ENCODE results near the gene DKKL1. TPM values are rescaled to one million over a fixed set of nuclear protein-coding genes. Genes with fewer than 3 reads are reported as not detected.

The DKKL1 gene
- total RNA-seq, 4 donors from 2014 or later: 2.2 TPM; not detected in 3

- Histone ChIP-seq H3K4me3 (peak overlapping the region in 1 of 4 donors; percentile 25), H3K4me1 (peaks cover 3 to 27% (median 18%) of the 10 kb centered on the region in 4 donors), H3K36me3 (no peaks in the 10 kb centered on the region), H3K9me3 (no peaks in the 10 kb centered on the region), H3K27me3 (peaks cover 100% of the 10 kb centered on the region), H3K27ac (no peak overlapping the region)
- WGBS, 2 donors (ENCODE audit: low coverage in 1 of 2): 14 to 37% methylated on average over 3 to 48 of the region's 48 CpGs
- in situ Hi-C loops (cut with MboI; ENCODE audit: low pct_ligation_motif_present in 1 of 4, low pct_unique_long_range_greater_than_20kb in 1 of 4, low sequenced_read_pairs in 3 of 4) (no loop called here), intact Hi-C loops (cut with DNase I; ENCODE audit: low total_unique reads) (no loop called here)
- DNase-seq: peak; percentile 42
- no peak for TF ChIP-seq POLR2AphosphoS5 (IDR thresholded peaks at IDR 0.05)
- TF ChIP-seq POLR2A (IDR thresholded peaks at IDR 0.05): no peak
- no peak for TF ChIP-seq CTCF (IDR thresholded peaks at IDR 0.05)
- TF ChIP-seq EP300 (IDR thresholded peaks at IDR 0.05; ENCODE audit: low read depth): no peak
Measured at GRCh38 chr19:49421039-49421877, 57.6 kb downstream of the DKKL1 start.

GRCh38 chr19:49421878-49422202, 58.2 kb downstream of the DKKL1 start:
- H3K9me3 ChIP-seq: no peaks in the 10 kb centered on the region
- no peak for DNase-seq
- no peak overlapping the region for H3K4me3 ChIP-seq
- intact Hi-C loops (cut with DNase I; ENCODE audit: low total_unique reads) (no loop called here), in situ Hi-C loops (cut with MboI; ENCODE audit: low pct_ligation_motif_present in 1 of 4, low pct_unique_long_range_greater_than_20kb in 1 of 4, low sequenced_read_pairs in 3 of 4) (no loop called here)
- no peaks in the 10 kb centered on the region for H3K36me3 ChIP-seq
- TF ChIP-seq EP300 (IDR thresholded peaks at IDR 0.05; ENCODE audit: low read depth) (no peak), POLR2AphosphoS5 (IDR thresholded peaks at IDR 0.05) (no peak), POLR2A (IDR thresholded peaks at IDR 0.05) (no peak), CTCF (IDR thresholded peaks at IDR 0.05) (no peak)
- H3K4me1 ChIP-seq: peaks cover 3 to 27% (median 18%) of the 10 kb centered on the region in 4 donors
- peaks cover 100% of the 10 kb centered on the region for H3K27me3 ChIP-seq
- 24 to 25% methylated on average over 2 to 3 of the region's 3 CpGs for WGBS, 2 donors (ENCODE audit: low coverage in 1 of 2)
- no peak overlapping the region for H3K27ac ChIP-seq

GRCh38 chr19:49422407-49423070, 58.9 kb downstream of the DKKL1 start:
- no peak for DNase-seq
- WGBS, 2 donors (ENCODE audit: low coverage in 1 of 2): 6 to 60% methylated on average over 1 to 49 of the region's 58 CpGs
- Histone ChIP-seq H3K9me3 (no peaks in the 10 kb centered on the region), H3K27ac (no peak overlapping the region), H3K4me3 (peak overlapping the region in 2 of 4 donors; percentile 15 to 42), H3K27me3 (peaks cover 100% of the 10 kb centered on the region), H3K36me3 (no peaks in the 10 kb centered on the region), H3K4me1 (peaks cover 3 to 27% (median 18%) of the 10 kb centered on the region in 4 donors)
- in situ Hi-C loops (cut with MboI; ENCODE audit: low pct_ligation_motif_present in 1 of 4, low pct_unique_long_range_greater_than_20kb in 1 of 4, low sequenced_read_pairs in 3 of 4) (no loop called here), intact Hi-C loops (cut with DNase I; ENCODE audit: low total_unique reads) (no loop called here)
- peak; percentile 12 to 42 (median 20) for TF ChIP-seq CTCF (IDR thresholded peaks at IDR 0.05)
- TF ChIP-seq EP300 (IDR thresholded peaks at IDR 0.05; ENCODE audit: low read depth): no peak
- no peak for TF ChIP-seq POLR2A (IDR thresholded peaks at IDR 0.05)

- in situ Hi-C loops (cut with MboI; ENCODE audit: low pct_ligation_motif_present in 1 of 4, low pct_unique_long_range_greater_than_20kb in 1 of 4, low sequenced_read_pairs in 3 of 4) (no loop called here), intact Hi-C loops (cut with DNase I; ENCODE audit: low total_unique reads) (no loop called here)
- peaks cover 9 to 34% (median 25%) of the 10 kb centered on the region in 4 donors for H3K4me1 ChIP-seq
- H3K27ac ChIP-seq: no peak within 1 kb of the TSS
- no peaks in the 10 kb centered on the region for H3K36me3 ChIP-seq
- H3K27me3 ChIP-seq: peaks cover 100% of the 10 kb centered on the region
- H3K4me3 ChIP-seq: peak within 1 kb of the TSS in 2 of 4 donors; percentile 15 to 42
- no peaks in the 10 kb centered on the region for H3K9me3 ChIP-seq
- DNase-seq: no peak
- 12 to 15% methylated on average over 8 to 41 of the region's 42 CpGs for WGBS, 2 donors (ENCODE audit: low coverage in 1 of 2)
- TF ChIP-seq CTCF (IDR thresholded peaks at IDR 0.05) (no peak), EP300 (IDR thresholded peaks at IDR 0.05; ENCODE audit: low read depth) (no peak), POLR2A (IDR thresholded peaks at IDR 0.05) (no peak), POLR2AphosphoS5 (IDR thresholded peaks at IDR 0.05) (no peak)
Measured at GRCh38 chr19:49423071-49423984, 59.7 kb downstream of the DKKL1 start, which contains the start of gene PTH2. TSS of gene PTH2 (minus strand) at chr19:49423441. CDS start at chr19:49423339, 102 bp downstream.

Measured in transverse colon (tissue), 4 donors.